Smooth muscle cell (in vitro differentiated cells): ENCODE measurements around the gene EFCAB9. TPM values are rescaled to one million over a fixed set of nuclear protein-coding genes. Genes with fewer than 3 reads are reported as not detected.

ENCODE experiments used
- DNase-seq: peaks from one replicate; lab custom pipeline; 2025; ENCODE audit not compliant: unreplicated experiment; lab: John Stamatoyannopoulos, UW
- H2AFZ ChIP-seq: fragments of 200-600 bp; sonication (generic); 2 replicates; pipeline ENCODE4 v1.6.0; 2016; ENCODE audit warnings: antibody characterized with exemption, low read depth, mild to moderate bottlenecking
- H3F3A ChIP-seq: fragments of 200-600 bp; sonication (generic); 2 replicates; pipeline ENCODE4 v1.6.0; 2017; ENCODE audit warnings: antibody characterized with exemption, low read depth
- H3K27ac ChIP-seq: fragments of 200-600 bp; sonication (generic); 2 replicates; pipeline ENCODE4 v1.5.1; 2016; ENCODE audit warnings: low read depth, mild to moderate bottlenecking
- H3K27me3 ChIP-seq: fragments of 200-600 bp; sonication (generic); 2 replicates; pipeline ENCODE4 v1.6.1; 2016; ENCODE audit warnings: low read depth, mild to moderate bottlenecking
- H3K36me3 ChIP-seq: fragments of 200-600 bp; sonication (generic); 2 replicates; pipeline ENCODE4 v1.5.1; 2016; ENCODE audit warnings: low read depth
- H3K4me1 ChIP-seq: fragments of 200-600 bp; sonication (generic); 2 replicates; pipeline ENCODE4 v1.5.1; 2016; ENCODE audit warnings: low read depth
- H3K4me2 ChIP-seq: fragments of 200-600 bp; sonication (generic); 2 replicates; pipeline ENCODE4 v1.6.0; 2016; ENCODE audit warnings: mild to moderate bottlenecking
- H3K4me3 ChIP-seq: fragments of 200-600 bp; sonication (generic); 2 replicates; pipeline ENCODE4 v1.5.1; 2016; ENCODE audit warnings: mild to moderate bottlenecking
- H3K79me2 ChIP-seq: fragments of 200-600 bp; sonication (generic); 2 replicates; pipeline ENCODE4 v1.6.0; 2016; ENCODE audit warnings: low read depth, mild to moderate bottlenecking
- H3K9ac ChIP-seq: fragments of 200-600 bp; sonication (generic); 2 replicates; pipeline ENCODE4 v1.6.0; 2016; ENCODE audit warnings: low read depth
- H3K9me3 ChIP-seq: fragments of 200-600 bp; sonication (generic); replicated peaks from 2 replicates; pipeline ENCODE4 v1.5.1; 2016; ENCODE audit warnings: low read depth
- H4K20me1 ChIP-seq: fragments of 200-600 bp; sonication (generic); 2 replicates; pipeline ENCODE4 v1.6.0; 2016; ENCODE audit warnings: low read depth
- WGBS: methylation state at CpG from one replicate; pipeline ENCODE4 v1.1.7; 2016; ENCODE audit warnings: low lambda C conversion rate; 5-methylcytosine and 5-hydroxymethylcytosine counted together
- polyA plus RNA-seq: library from polyadenylated mRNA; unstranded; fragments of >200 nt; fragmentation: Nextera tagmentation; extraction: Ambion mirVana; gene quantifications from 2 replicates; pipeline ENCODE4 v1.2.1, GENCODE V29; 2016
- total RNA-seq: library from RNA; depleted of rRNA; stranded (reverse); fragments of >200 nt; gene quantifications from 2 replicates; pipeline ENCODE4 v1.2.3, GENCODE V29; 2014
- TF ChIP-seq, protein P1 (sequence below): fragments of 200-600 bp; sonication (generic); IDR thresholded peaks from 2 replicates; pipeline ENCODE4 v1.5.1; 2017; ENCODE audit warnings: borderline replicate concordance, mild to moderate bottlenecking, antibody characterized with exemption; ENCODE audit not compliant: insufficient read depth, poor library complexity, severe bottlenecking

Gene EFCAB9
- total and polyA plus RNA-seq, 2 experiments from 2014 or later: not detected

DNA sequence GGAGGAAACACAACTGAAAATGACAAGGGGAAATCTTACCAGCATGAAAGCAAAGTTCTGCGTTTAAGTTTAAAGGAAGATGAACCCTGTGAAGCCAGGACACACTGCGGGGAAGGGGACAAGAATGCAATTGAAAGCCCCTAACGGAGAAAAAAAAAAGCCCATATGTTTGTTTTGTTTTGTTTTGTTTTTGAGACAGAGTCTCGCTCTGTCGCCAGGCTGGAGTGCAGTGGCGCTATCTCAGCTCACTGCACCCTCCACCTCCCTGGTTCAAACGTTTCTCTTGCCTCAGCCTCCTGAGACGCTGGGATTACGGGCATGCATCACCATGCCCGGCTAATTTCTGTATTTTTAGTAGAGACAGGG is 8.9 kb upstream of the EFCAB9 start:
- no peaks in the 10 kb centered on the region for H3K27me3 ChIP-seq
- H2AFZ ChIP-seq: no peak overlapping the region
- TF ChIP-seq, protein P1, sequence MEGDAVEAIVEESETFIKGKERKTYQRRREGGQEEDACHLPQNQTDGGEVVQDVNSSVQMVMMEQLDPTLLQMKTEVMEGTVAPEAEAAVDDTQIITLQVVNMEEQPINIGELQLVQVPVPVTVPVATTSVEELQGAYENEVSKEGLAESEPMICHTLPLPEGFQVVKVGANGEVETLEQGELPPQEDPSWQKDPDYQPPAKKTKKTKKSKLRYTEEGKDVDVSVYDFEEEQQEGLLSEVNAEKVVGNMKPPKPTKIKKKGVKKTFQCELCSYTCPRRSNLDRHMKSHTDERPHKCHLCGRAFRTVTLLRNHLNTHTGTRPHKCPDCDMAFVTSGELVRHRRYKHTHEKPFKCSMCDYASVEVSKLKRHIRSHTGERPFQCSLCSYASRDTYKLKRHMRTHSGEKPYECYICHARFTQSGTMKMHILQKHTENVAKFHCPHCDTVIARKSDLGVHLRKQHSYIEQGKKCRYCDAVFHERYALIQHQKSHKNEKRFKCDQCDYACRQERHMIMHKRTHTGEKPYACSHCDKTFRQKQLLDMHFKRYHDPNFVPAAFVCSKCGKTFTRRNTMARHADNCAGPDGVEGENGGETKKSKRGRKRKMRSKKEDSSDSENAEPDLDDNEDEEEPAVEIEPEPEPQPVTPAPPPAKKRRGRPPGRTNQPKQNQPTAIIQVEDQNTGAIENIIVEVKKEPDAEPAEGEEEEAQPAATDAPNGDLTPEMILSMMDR: no peak
- no peak overlapping the region for H3K4me2 ChIP-seq
- H3K79me2 ChIP-seq: peaks cover 49% of the 10 kb centered on the region
- H3K4me1 ChIP-seq: peaks cover 13% of the 10 kb centered on the region
- no peak overlapping the region for H3K27ac ChIP-seq
- H3K36me3 ChIP-seq: no peaks in the 10 kb centered on the region
- H3F3A ChIP-seq: peaks cover 13% of the 10 kb centered on the region
- no peak overlapping the region for H3K9ac ChIP-seq
- 82% methylated on average over 10 of the region's 10 CpGs for WGBS
- H4K20me1 ChIP-seq: peaks cover 8% of the 10 kb centered on the region
- DNase-seq: no peak
- no peak overlapping the region for H3K4me3 ChIP-seq
- H3K9me3 ChIP-seq: no peaks in the 10 kb centered on the region

GRCh38 chr5:172186114-172186695 is 7.8 kb upstream of the EFCAB9 start:
- H3K27me3 ChIP-seq: no peaks in the 10 kb centered on the region
- H2AFZ ChIP-seq: no peak overlapping the region
- H3K27ac ChIP-seq: peak overlapping the region; percentile 67
- H3K9ac ChIP-seq: peak overlapping the region; percentile 42
- H3K9me3 ChIP-seq: no peaks in the 10 kb centered on the region
- WGBS: 91% methylated on average over 11 of the region's 13 CpGs
- DNase-seq: no peak
- peaks cover 45% of the 10 kb centered on the region for H3K79me2 ChIP-seq
- peak overlapping the region; percentile 69 for H3K4me3 ChIP-seq
- TF ChIP-seq, protein P1: no peak
- H3K4me2 ChIP-seq: peak overlapping the region; percentile 92
- peaks cover 8% of the 10 kb centered on the region for H4K20me1 ChIP-seq
- H3K4me1 ChIP-seq: peaks cover 14% of the 10 kb centered on the region
- no peaks in the 10 kb centered on the region for H3K36me3 ChIP-seq
- H3F3A ChIP-seq: peaks cover 13% of the 10 kb centered on the region

DNA sequence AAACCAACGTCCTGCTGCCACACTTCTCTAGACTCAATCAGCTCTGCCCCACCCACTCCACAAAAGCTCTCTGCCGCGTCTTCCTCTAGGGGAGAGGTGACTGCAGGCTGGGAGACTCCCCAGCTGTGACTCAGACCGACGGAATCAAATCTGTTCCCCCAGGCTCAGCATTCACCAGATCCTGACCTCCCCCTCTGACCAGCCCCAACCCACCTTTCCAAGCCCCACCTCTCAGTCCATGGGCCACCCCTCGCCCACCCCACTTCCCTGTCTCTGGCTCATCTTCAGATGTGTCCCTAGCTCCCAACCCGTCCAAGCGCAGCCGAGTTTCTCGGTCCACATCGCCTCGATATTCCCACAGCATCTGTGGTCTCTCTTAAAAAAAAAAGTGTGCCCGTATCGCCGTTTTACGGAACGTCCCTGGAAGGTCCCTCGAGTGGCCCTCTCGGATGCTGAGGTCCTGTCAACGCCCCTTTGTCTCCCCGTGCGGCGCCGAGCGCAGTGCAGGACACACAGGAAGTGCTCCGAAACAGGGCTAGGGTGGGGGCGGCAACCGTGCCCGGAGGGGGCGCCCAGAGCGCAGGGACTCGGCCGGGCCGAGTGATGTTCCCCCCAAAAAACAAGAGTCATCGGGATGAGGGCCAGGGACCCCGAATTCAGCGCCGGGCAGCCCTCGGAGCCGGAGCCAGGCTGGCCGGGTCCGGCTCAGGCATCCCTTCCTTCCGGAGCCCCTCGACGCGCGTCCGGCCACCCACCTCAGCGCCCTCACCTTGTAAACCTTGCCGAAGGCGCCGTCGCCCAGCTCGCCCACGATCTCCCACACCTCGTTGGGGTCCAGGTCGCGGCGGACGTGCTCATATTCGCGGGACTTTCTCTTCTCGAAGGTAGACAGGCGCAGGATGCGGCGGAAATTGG is 6.6 kb upstream of the EFCAB9 start:
- Histone ChIP-seq H3K27me3 (no peaks in the 10 kb centered on the region), H3K79me2 (peaks cover 34% of the 10 kb centered on the region), H2AFZ (peak overlapping the region; percentile 86), H4K20me1 (peaks cover 8% of the 10 kb centered on the region), H3K36me3 (no peaks in the 10 kb centered on the region), H3K9ac (peak overlapping the region; percentile 64), H3K27ac (peak overlapping the region; percentile 73), H3K4me1 (peaks cover 14% of the 10 kb centered on the region), H3K9me3 (no peaks in the 10 kb centered on the region), H3K4me2 (peak overlapping the region; percentile 92), H3K4me3 (peak overlapping the region; percentile 69), H3F3A (peaks cover 13% of the 10 kb centered on the region)
- 2% methylated on average over 60 of the region's 66 CpGs for WGBS
- TF ChIP-seq, protein P1: no peak
- no peak for DNase-seq
